Mesendoderm (in vitro differentiated cells): Measurements from ENCODE around the gene POR.

Experiments used
- small RNA-seq: library from polyadenylated mRNA; stranded (forward); fragments of <200 nt; extraction: miRNeasy Mini kit (QIAGEN cat#:217004); gene quantifications from one replicate; pipeline ENCODE3, GENCODE V24; 2013; ENCODE audit not compliant: insufficient read depth

Gene POR

Small RNA genes lying within 50 kb of the gene (small RNA-seq; reads per million reads assigned to genes)
- 0.90 reads per million for gene SNORA14A
